NCI-H1417 (cell line): ENCODE measurements around the gene KIRREL3.

Experiments
- DNase-seq, 3 experiments: peaks; one replicate each; lab custom pipeline; 2025; lab: John Stamatoyannopoulos, UW

Gene KIRREL3

GRCh38 chr11:126790550-126791081 is 210.0 kb downstream of the KIRREL3 start:
- DNase-seq: peak in 1 of 3 experiments; percentile 12

- no peak for DNase-seq
Observed at GRCh38 chr11:126782810-126783209, 217.8 kb downstream of the KIRREL3 start.

GRCh38 chr11:126781942-126782341 is 218.6 kb downstream of the KIRREL3 start:
- DNase-seq: no peak

GRCh38 chr11:126776119-126776518 is 224.5 kb downstream of the KIRREL3 start:
- no peak for DNase-seq

- no peak for DNase-seq
Observed at GRCh38 chr11:126772267-126772666, 228.3 kb downstream of the KIRREL3 start.

GRCh38 chr11:126768702-126769101 is 231.9 kb downstream of the KIRREL3 start:
- no peak for DNase-seq

GRCh38 chr11:126766440-126766839 is 234.1 kb downstream of the KIRREL3 start:
- peak in 1 of 3 experiments; percentile 37 for DNase-seq

- DNase-seq: no peak
Observed at GRCh38 chr11:126765196-126765595, 235.4 kb downstream of the KIRREL3 start.

DNA sequence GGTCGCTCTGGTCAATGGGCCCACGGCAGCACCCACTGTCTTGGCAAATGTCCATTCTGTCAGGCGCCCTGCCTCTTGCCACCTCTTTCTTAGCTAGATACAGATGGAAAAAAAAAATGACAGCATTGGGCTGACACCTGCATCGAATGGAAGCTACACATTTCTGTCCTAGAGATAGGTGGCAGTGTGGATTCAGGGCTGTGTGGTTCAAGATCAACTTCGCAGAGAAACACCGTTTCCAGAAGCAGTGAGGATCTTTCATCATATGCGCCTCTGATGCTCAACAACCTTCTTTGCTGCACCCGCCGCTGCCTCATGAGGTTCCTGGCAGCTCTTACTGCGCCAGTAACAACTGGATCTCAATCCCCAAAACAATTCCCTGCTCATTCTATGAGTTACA is 236.3 kb downstream of the KIRREL3 start:
- peak in 2 of 3 experiments; percentile 27 to 47 for DNase-seq

GRCh38 chr11:126756855-126757254 is 243.7 kb downstream of the KIRREL3 start:
- peak in 1 of 3 experiments; percentile 17 for DNase-seq

DNA sequence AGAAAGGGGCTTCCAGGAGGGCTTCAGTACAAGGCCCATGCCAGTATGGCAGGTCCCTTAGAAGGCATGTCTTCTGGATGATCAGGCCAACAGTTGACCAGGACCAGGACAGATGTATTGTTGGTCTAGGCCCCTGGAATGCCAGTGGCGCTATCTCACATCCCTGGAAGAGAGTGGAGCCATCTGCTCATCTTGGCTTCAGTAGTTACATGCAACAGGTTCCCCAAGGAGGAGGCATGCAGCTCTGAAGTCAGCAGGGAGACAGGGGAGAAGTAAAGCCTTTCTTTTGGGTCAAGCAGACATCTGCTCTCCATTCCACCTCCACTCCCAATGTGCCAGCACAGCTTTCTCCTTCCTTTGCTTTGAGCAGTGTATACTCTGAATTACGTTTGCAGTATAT is 244.1 kb downstream of the KIRREL3 start:
- no peak for DNase-seq

DNA sequence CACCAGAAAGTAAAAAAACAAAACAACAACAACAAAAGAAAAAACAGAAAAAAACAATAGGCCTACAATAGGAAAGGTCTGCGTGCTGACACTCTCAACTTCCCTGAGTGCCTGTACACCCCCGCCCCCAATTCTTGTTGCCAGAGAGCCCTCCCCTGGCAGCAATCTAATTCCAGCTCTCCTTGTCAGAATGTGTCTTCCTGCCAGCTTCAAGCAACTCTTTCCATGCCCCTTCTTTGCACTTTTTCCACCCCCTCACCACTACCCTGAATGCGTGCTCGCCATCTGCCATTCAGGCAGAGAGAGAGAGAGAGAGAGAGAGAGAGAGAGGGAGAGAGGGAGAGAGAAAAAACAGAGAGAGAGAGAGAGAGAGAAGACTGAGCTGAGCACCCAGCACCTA is 245.0 kb downstream of the KIRREL3 start:
- no peak for DNase-seq

GRCh38 chr11:126754591-126755426 is 245.8 kb downstream of the KIRREL3 start:
- peak in 1 of 3 experiments; percentile 54 for DNase-seq

GRCh38 chr11:126753990-126754389 is 246.6 kb downstream of the KIRREL3 start:
- no peak for DNase-seq

DNA sequence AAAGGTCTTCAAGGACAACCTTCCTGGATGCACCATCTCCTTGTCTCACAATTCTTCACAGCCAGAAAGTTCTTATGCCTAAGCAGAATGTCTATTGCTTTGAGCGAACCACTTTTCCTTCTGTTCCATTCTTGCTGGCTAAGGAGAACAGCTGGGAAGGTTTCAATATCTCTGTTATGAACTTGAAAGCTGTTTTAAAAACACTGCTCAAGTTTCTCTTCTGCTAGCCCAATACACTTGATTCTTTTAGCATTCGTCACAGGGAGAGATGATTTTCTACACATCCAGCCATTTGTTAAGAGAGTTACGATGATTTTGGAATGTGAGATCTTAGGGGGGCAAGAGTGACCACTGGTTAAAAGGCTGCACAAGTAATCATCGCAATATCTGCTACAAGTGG is 249.3 kb downstream of the KIRREL3 start:
- DNase-seq: no peak

GRCh38 chr11:126748793-126749192 is 251.8 kb downstream of the KIRREL3 start:
- DNase-seq: peak in 1 of 3 experiments; percentile 82

DNA sequence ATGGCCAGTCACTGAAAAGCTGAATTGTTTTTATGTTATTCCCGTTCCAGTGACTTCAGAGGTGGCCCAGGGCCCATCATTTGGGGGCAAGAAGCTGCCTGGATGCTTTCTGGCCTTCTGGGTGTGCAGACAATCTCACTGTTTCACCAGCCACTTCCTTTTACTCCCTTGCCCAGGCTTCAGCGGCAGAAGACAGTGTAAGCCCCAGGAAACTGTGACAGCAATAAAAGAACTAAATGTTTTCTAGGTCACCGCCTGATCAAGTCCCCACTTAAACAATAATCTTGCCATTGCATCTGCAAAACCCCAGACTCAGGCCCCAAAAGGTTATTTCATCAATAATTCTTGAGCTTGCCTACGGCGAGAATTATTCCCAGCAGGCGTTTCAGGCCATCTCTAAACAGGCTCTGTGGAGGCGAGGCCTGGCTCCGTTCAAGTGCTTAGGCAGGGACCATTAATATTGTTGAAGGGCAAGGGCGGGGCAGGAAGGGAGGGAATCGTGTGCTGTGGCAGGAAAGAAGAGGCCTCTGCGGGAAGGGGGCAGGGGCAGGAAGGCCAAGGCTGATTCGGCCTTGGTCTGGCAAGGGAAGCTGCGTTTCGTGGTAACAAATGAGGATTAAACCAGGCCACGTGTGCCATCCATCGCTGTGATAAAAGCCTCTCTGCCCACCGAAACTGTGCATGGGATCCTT is 252.3 kb downstream of the KIRREL3 start:
- DNase-seq: peak; percentile 63 to 85 (median 71)

DNA sequence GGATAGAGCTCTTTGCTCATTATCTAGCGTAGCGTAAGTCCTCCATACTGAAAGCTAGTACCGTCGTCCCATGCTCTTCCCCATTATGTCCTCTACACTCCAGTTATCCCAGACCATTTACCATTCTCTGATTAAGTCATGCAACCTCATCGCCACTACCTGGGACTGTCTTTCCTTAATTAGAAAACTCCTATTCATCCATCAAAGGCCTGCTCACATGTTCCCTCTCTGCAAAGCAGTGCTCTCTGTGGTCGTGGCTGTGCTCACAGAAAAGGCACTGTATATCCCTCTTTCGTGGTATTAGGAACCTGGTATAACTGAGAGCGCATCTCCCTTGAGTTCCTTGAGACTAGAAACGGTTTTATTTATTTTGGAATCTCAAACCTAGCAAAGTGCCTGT is 253.3 kb downstream of the KIRREL3 start:
- no peak for DNase-seq

- no peak for DNase-seq
Observed at GRCh38 chr11:126746443-126746842, 254.1 kb downstream of the KIRREL3 start.

GRCh38 chr11:126744699-126745098 is 255.9 kb downstream of the KIRREL3 start:
- no peak for DNase-seq

DNA sequence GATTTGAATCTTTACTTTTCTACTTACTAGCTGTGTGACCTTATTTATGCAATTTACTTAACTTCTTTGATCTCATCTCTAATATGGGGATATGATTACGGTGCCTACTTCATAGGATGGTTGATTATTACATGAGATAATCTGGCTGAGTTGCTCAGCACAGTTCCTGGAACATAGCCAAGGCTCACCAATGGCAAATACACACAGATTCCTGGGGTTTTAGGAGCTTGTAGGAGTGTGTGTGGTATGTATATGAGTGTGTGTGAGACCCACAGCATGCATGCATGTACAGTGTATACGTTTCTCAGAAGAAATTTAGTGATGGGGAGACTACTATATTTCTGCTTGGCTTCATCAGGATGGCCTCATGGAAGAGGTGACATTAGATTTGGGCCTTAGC is 256.9 kb downstream of the KIRREL3 start:
- peak in 1 of 3 experiments; percentile 43 for DNase-seq

DNA sequence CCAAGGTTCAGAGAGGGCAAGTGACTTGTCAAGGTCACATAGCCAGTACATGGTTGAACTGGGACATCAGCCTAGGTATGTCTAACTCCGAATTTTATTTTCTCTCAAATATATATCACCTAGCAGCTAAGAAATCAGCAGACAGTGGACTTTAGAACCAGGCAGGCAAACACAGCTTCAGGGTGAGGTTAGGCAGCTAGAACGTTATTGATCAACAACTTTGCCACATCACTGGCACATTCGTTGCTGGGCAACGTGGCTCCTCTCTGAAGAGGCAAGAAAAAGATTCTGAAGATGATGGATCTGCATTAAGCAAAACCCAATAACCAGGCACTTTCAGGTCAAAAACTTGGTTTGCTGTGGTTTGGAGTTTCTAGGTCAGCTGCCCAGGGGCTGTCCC is 258.0 kb downstream of the KIRREL3 start:
- DNase-seq: no peak

DNA sequence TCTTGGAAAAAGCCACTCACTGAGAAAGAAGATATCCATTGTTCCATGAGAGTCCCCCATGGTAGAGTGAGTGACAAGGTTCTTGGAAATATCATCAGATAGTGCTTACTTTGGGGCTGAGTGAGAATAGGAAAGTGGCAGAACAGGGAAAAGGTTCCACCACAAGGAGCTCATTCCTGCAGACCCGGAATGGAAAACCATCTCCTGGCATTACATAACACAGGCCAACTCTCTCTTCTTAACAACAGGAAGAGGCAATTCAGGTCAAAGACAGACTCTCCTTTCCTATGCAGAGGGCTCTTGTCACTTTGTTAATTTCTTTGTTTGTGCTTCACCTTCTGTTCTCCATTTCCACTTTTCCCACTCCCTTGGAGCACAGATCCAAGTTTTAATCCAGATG is 259.7 kb downstream of the KIRREL3 start:
- no peak for DNase-seq
